AG08396 (cell line): ENCODE results near the gene PTTG1.

Experiments
- DNase-seq: peaks from one replicate; pipeline ENCODE4 v3.0.0; 2012; ENCODE audit warnings: low spot score, mixed read lengths

PTTG1 gene

DNA sequence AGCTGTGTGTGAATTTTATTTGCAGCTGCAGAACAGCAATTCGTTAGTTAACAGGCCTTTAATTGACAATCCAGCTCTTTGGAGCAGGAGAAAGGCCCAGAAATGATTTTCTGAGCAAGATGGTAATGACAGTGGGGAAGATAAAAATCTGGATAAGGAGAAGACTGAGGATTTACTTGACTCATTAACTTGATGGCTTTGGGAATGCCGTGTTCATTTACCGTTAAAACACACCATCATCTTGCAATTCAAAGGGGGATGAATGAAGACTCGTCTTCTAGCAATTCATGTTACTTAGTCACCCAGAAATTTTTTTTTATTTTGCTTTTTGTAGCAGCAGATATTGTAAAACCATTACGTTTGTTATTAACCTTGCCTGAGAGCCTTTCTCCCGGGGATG is 52.0 kb downstream of the PTTG1 start:
- no peak for DNase-seq

DNA sequence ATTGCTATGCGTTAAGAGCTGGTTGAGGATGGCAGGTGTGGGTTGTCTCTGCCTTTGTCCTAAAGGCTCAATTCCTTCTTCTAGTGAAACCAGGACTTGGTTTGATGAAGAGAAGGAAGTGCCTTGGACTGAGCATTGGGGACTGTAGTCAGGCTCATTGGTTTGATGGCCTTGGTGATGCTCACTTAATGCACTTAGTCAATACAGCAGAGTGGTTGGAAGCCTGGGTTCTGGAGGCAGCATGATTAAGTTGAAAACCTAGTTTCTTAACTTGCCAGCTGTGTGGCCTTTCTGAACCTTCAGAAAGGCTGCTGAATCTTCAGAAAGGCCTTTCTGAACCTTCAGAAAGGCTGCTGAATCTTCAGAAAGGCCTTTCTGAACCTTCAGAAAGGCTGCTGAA is 52.4 kb downstream of the PTTG1 start:
- no peak for DNase-seq

DNA sequence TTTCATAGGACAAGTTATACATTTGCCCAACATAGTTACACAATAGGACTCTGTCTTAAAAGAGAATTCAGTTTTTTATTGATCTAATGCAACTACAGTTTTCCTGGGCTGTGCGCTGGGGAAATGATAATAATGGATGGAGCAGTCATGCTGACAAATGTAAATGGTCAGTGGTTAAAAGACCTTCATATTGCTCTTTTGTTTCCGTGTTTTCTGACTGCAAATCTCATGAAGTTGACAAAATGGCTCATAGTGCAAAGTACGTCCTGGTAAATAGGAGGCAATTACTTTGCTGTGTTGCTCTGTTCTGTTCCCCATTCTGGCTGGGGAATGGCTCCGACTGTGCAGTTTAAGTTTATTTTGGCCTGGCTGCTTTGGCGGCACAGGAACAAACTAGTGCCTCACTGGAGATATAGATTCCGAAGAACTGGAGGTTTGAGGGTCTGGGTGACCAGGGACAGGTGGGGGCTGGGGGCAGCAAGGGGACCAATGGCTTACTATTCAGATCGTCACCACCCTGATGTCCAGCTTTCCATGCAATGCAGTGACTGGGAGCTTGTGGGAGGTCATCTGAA is 54.3 kb downstream of the PTTG1 start:
- DNase-seq, result no peak

DNA sequence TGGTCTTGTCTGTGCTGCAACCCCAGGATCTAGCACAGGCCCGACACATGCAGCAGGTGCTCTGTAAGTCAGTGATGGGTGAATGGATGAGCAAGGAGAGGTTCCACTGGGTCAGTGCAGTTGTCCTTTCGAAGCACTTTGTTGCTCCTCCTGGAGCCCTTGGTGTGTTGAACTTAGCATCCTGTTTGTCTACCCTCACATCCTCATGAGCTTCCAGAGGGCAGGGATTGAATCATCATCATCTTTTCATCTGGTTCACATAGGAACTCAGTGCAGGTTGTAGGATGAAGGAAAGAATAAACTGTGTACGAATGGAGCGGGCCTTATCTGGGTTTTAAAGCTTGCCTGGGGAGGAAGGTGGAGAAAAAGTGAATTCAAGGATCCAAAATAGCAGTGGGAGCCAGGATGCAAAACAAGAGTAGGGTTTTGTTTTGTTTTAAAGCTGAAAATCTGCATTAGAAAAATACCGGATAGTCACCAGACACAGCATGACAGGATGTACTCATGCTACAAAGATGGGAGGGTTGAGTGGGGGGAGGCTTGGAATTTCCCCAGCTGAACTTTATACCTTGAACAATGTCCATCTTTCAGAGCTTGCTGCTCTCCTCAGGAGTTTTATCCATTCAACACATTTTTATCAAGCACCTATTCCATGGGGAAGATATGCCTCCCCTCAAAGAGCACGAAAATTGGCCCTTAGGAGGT is 55.8 kb downstream of the PTTG1 start:
- DNase-seq, result no peak

DNA sequence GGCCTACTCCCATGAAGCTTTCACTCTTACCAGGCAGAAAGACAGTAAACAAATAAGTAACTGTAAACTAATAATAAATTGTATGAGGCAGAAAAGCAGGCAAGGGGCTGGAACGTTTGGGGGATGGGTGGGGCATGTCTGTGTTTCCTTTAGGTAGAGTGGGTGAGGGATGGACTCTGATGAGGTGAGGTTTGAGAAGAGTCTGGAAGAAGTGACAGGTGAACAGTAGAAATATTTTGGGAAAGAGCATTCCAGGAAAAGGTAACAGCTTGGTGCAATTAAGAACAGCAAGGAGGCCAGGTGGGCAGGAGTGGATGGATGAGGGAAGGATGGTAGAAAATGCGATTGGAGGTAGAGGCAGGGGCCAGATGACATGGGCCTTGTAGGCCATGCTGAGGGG is 56.5 kb downstream of the PTTG1 start:
- DNase-seq, result no peak
